ENCODE data around the gene BORA. TPM values are rescaled to one million over a fixed set of nuclear protein-coding genes. Genes with fewer than 3 reads are reported as not detected.

BORA gene
- total and polyA plus RNA-seq, 2 of the 13 experiments (the other 11 are each of a cell fraction or from before 2014, with no cell fraction given): 4.0 to 17.4 TPM

DNA sequence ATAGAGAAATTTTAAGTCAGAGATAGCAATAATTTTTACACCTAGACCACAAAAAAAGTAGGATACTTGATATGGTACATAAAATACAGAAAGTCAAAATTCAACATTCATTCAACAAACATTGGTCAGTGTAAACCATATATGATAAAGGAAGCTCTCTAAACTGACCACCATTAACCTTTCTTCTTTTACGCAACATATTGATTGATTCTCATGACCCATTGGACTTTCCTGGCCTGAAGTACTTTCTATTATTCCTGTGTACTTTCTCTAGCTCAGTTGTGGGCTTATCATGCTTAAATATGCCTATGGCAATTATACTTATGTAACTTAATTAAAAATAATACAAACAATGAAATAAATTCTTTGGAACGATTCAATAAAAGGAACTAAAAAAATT lies 64.9 kb downstream of the BORA start (continued):
- TF ChIP-seq PAX8 (CRISPR knock-in tag; IDR thresholded peaks at IDR 0.05; ENCODE audit: borderline replicate concordance) (no peak), ZNF333 (CRISPR knock-in tag; IDR thresholded peaks at IDR 0.05; ENCODE audit: borderline replicate concordance) (no peak), ZNF335 (CRISPR knock-in tag; IDR thresholded peaks at IDR 0.05) (no peak), MEIS2 (CRISPR knock-in tag; IDR thresholded peaks at IDR 0.05) (no peak), ZNF558 (CRISPR knock-in tag; IDR thresholded peaks at IDR 0.05; ENCODE audit: borderline replicate concordance) (no peak), GPN1 (CRISPR knock-in tag; IDR thresholded peaks at IDR 0.05; ENCODE audit: borderline replicate concordance) (no peak), EED (CRISPR knock-in tag; IDR thresholded peaks at IDR 0.05) (no peak), NKX3-1 (CRISPR knock-in tag; IDR thresholded peaks at IDR 0.05) (no peak), ZNF598 (CRISPR knock-in tag; IDR thresholded peaks at IDR 0.05; ENCODE audit: borderline replicate concordance) (no peak), ZNF33B (CRISPR knock-in tag; IDR thresholded peaks at IDR 0.05) (no peak), GATAD1 (CRISPR knock-in tag; IDR thresholded peaks at IDR 0.05) (no peak), RFX1 (IDR thresholded peaks at IDR 0.05) (no peak)
- TF ChIP-seq, protein P1, sequence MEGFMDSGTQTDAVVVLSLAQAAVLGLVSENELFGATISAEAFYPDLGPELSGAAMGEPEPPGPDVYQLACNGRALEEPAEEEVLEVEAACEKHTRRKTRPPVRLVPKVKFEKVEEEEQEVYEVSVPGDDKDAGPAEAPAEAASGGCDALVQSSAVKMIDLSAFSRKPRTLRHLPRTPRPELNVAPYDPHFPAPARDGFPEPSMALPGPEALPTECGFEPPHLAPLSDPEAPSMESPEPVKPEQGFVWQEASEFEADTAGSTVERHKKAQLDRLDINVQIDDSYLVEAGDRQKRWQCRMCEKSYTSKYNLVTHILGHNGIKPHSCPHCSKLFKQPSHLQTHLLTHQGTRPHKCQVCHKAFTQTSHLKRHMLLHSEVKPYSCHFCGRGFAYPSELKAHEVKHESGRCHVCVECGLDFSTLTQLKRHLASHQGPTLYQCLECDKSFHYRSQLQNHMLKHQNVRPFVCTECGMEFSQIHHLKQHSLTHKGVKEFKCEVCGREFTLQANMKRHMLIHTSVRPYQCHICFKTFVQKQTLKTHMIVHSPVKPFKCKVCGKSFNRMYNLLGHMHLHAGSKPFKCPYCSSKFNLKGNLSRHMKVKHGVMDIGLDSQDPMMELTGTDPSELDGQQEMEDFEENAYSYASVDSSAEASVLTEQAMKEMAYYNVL (CRISPR knock-in tag; IDR thresholded peaks at IDR 0.05; ENCODE audit: borderline replicate concordance): no peak
- TF ChIP-seq, protein P2, sequence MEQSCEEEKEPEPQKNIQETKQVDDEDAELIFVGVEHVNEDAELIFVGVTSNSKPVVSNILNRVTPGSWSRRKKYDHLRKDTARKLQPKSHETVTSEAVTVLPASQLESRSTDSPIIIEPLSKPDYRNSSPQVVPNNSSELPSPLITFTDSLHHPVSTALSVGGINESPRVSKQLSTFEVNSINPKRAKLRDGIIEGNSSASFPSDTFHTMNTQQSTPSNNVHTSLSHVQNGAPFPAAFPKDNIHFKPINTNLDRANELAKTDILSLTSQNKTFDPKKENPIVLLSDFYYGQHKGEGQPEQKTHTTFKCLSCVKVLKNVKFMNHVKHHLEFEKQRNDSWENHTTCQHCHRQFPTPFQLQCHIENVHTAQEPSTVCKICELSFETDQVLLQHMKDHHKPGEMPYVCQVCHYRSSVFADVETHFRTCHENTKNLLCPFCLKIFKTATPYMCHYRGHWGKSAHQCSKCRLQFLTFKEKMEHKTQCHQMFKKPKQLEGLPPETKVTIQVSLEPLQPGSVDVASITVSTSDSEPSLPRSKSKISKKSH (CRISPR knock-in tag; IDR thresholded peaks at IDR 0.05; ENCODE audit: borderline replicate concordance): no peak
- TF ChIP-seq, protein P3, sequence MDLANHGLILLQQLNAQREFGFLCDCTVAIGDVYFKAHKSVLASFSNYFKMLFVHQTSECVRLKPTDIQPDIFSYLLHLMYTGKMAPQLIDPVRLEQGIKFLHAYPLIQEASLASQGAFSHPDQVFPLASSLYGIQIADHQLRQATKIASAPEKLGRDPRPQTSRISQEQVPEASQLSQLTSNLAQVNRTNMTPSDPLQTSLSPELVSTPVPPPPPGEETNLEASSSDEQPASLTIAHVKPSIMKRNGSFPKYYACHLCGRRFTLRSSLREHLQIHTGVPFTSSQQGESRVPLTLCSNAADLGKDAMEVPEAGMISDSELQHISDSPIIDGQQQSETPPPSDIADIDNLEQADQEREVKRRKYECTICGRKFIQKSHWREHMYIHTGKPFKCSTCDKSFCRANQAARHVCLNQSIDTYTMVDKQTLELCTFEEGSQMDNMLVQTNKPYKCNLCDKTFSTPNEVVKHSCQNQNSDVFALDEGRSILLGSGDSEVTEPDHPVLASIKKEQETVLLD (CRISPR knock-in tag; IDR thresholded peaks at IDR 0.05; ENCODE audit: low read depth): no peak
- TF ChIP-seq, protein P4, sequence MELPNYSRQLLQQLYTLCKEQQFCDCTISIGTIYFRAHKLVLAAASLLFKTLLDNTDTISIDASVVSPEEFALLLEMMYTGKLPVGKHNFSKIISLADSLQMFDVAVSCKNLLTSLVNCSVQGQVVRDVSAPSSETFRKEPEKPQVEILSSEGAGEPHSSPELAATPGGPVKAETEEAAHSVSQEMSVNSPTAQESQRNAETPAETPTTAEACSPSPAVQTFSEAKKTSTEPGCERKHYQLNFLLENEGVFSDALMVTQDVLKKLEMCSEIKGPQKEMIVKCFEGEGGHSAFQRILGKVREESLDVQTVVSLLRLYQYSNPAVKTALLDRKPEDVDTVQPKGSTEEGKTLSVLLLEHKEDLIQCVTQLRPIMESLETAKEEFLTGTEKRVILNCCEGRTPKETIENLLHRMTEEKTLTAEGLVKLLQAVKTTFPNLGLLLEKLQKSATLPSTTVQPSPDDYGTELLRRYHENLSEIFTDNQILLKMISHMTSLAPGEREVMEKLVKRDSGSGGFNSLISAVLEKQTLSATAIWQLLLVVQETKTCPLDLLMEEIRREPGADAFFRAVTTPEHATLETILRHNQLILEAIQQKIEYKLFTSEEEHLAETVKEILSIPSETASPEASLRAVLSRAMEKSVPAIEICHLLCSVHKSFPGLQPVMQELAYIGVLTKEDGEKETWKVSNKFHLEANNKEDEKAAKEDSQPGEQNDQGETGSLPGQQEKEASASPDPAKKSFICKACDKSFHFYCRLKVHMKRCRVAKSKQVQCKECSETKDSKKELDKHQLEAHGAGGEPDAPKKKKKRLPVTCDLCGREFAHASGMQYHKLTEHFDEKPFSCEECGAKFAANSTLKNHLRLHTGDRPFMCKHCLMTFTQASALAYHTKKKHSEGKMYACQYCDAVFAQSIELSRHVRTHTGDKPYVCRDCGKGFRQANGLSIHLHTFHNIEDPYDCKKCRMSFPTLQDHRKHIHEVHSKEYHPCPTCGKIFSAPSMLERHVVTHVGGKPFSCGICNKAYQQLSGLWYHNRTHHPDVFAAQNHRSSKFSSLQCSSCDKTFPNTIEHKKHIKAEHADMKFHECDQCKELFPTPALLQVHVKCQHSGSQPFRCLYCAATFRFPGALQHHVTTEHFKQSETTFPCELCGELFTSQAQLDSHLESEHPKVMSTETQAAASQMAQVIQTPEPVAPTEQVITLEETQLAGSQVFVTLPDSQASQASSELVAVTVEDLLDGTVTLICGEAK (IDR thresholded peaks at IDR 0.05): no peak
- TF ChIP-seq, protein P4 (CRISPR knock-in tag; IDR thresholded peaks at IDR 0.05): no peak
